GM23248 (cell line): Measurements from ENCODE around the gene CCL17. TPM values are rescaled to one million over a fixed set of nuclear protein-coding genes. Genes with fewer than 3 reads are reported as not detected.

Experiments
- DNase-seq: peaks from one replicate; pipeline ENCODE4 v3.0.0-alpha.2; 2015
- H2AFZ ChIP-seq: fragments of 200-600 bp; sonication (generic); 2 replicates; pipeline ENCODE4 v1.6.1; 2016; ENCODE audit warnings: antibody characterized with exemption
- H3F3A ChIP-seq: fragments of 200-600 bp; sonication (generic); 2 replicates; pipeline ENCODE4 v1.6.1; 2016; ENCODE audit warnings: mild to moderate bottlenecking, antibody characterized with exemption, mixed run types; ENCODE audit not compliant: insufficient read depth
- H3K27ac ChIP-seq: fragments of 200-600 bp; sonication (generic); 2 replicates; pipeline ENCODE4 v1.5.1; 2016; ENCODE audit warnings: mild to moderate bottlenecking
- H3K27me3 ChIP-seq: fragments of 200-600 bp; sonication (generic); replicated peaks from 2 replicates; pipeline ENCODE4 v1.6.1; 2016; ENCODE audit warnings: mild to moderate bottlenecking; ENCODE audit not compliant: insufficient read depth
- H3K36me3 ChIP-seq: fragments of 200-600 bp; sonication (generic); 2 replicates; pipeline ENCODE4 v1.6.1; 2016; ENCODE audit warnings: low read depth, mild to moderate bottlenecking
- H3K4me1 ChIP-seq: fragments of 200-600 bp; sonication (generic); 2 replicates; pipeline ENCODE4 v1.6.1; 2016; ENCODE audit warnings: mild to moderate bottlenecking; ENCODE audit not compliant: insufficient read depth
- H3K4me2 ChIP-seq: fragments of 200-600 bp; sonication (generic); one replicate; pipeline ENCODE4 v1.6.1; 2016; ENCODE audit warnings: mild to moderate bottlenecking; ENCODE audit not compliant: unreplicated experiment
- H3K4me3 ChIP-seq: fragments of 200-600 bp; sonication (generic); 2 replicates; pipeline ENCODE4 v1.5.1; 2016; ENCODE audit warnings: mild to moderate bottlenecking
- H3K79me2 ChIP-seq: fragments of 200-600 bp; sonication (generic); 2 replicates; pipeline ENCODE4 v1.6.1; 2016; ENCODE audit warnings: mild to moderate bottlenecking; ENCODE audit not compliant: insufficient read depth
- H3K9ac ChIP-seq: fragments of 200-600 bp; sonication (generic); 2 replicates; pipeline ENCODE4 v1.6.1; 2016; ENCODE audit warnings: mild to moderate bottlenecking
- H3K9me2 ChIP-seq: fragments of 200-600 bp; sonication (generic); 2 replicates; pipeline ENCODE4 v1.6.1; 2016; ENCODE audit warnings: mixed run types, mild to moderate bottlenecking, moderate library complexity; ENCODE audit not compliant: insufficient read depth
- H3K9me3 ChIP-seq: fragments of 200-600 bp; sonication (generic); one replicate; pipeline ENCODE4 v1.6.1; 2017; ENCODE audit warnings: low read depth
- H4K20me1 ChIP-seq: fragments of 200-600 bp; sonication (generic); 2 replicates; pipeline ENCODE4 v1.6.0; 2016; ENCODE audit not compliant: insufficient read depth
- EZH2 ChIP-seq: fragments of 200-600 bp; sonication (generic); IDR thresholded peaks from 2 replicates; pipeline ENCODE4 v1.6.1; 2018; ENCODE audit warnings: antibody characterized with exemption, mild to moderate bottlenecking; ENCODE audit not compliant: insufficient read depth, poor library complexity, severe bottlenecking
- EZH2phosphoT487 ChIP-seq: fragments of 200-600 bp; sonication (generic); IDR thresholded peaks from 2 replicates; pipeline ENCODE4 v1.6.1; 2018; ENCODE audit warnings: antibody characterized with exemption, moderate library complexity, mild to moderate bottlenecking, low read depth; ENCODE audit not compliant: insufficient read depth
- WGBS, 2 experiments: methylation state at CpG; one replicate each; pipeline ENCODE4 v1.1.6; 2015 to 2017; ENCODE audit warnings: low lambda C conversion rate in 2 of 2, low coverage in 1 of 2; ENCODE audit errors: missing lambda C conversion rate in 2 of 2; 5-methylcytosine and 5-hydroxymethylcytosine counted together
- in situ Hi-C: fragments of 300-500 bp; cut with MboI; formaldehyde crosslinking; loops from 2 replicates; pipeline ENCODE4 v1.15.0; 2020
- polyA plus RNA-seq: library from polyadenylated mRNA; unstranded; fragments of >200 nt; fragmentation: Nextera tagmentation; extraction: Ambion mirVana; gene quantifications from 2 replicates; pipeline ENCODE4 v1.2.1, GENCODE V29; 2016
- total RNA-seq: library from RNA; depleted of rRNA; stranded (reverse); fragments of >200 nt; shearing (Covaris generic); gene quantifications from 2 replicates; pipeline ENCODE4 v1.2.3, GENCODE V29; 2014

Gene CCL17
- total and polyA plus RNA-seq, 2 experiments from 2014 or later = not detected

GRCh38 chr16:57427307-57427706, 22.7 kb downstream of the CCL17 start:
- Histone ChIP-seq H3F3A (peaks cover 5% of the 10 kb centered on the region; the same call in 1 of the 2 replicates), H3K4me3 (no peak overlapping the region), H3K36me3 (peaks cover 23% of the 10 kb centered on the region), H3K27me3 (no peaks in the 10 kb centered on the region), H3K9me3 (no peaks in the 10 kb centered on the region), H4K20me1 (no peaks in the 10 kb centered on the region), H3K9me2 (no peaks in the 10 kb centered on the region), H3K79me2 (no peaks in the 10 kb centered on the region), H3K4me1 (peaks cover 3% of the 10 kb centered on the region; the same call in 1 of the 2 replicates), H3K4me2 (no peak overlapping the region), H3K27ac (no peak overlapping the region), H2AFZ (no peak overlapping the region), H3K9ac (no peak overlapping the region)
- TF ChIP-seq EZH2 (no peak), EZH2phosphoT487 (no peak)
- DNase-seq = no peak
- WGBS, 2 experiments = 72 to 73% methylated on average over 8 of the region's 8 CpGs
- in situ Hi-C loops = no loop called here

- H3K79me2 ChIP-seq = no peaks in the 10 kb centered on the region
- H4K20me1 ChIP-seq = no peaks in the 10 kb centered on the region
- no peaks in the 10 kb centered on the region for H3F3A ChIP-seq
- TF ChIP-seq EZH2phosphoT487 (no peak), EZH2 (no peak)
- H3K27me3 ChIP-seq = no peaks in the 10 kb centered on the region
- H3K9me3 ChIP-seq = no peaks in the 10 kb centered on the region
- H3K36me3 ChIP-seq = peaks cover 27% of the 10 kb centered on the region
- H3K4me1 ChIP-seq = no peaks in the 10 kb centered on the region
- DNase-seq = no peak
- no peak overlapping the region for H3K9ac ChIP-seq
- no peak overlapping the region for H3K27ac ChIP-seq
- in situ Hi-C loops = no loop called here
- no peak overlapping the region for H3K4me3 ChIP-seq
- H3K9me2 ChIP-seq = no peaks in the 10 kb centered on the region
- H3K4me2 ChIP-seq = no peak overlapping the region
- H2AFZ ChIP-seq = no peak overlapping the region
Measured at GRCh38 chr16:57427824-57428223, 23.3 kb downstream of the CCL17 start.

GRCh38 chr16:57430955-57431354, 26.4 kb downstream of the CCL17 start:
- Histone ChIP-seq H3K79me2 (no peaks in the 10 kb centered on the region), H3F3A (no peaks in the 10 kb centered on the region), H3K9me2 (no peaks in the 10 kb centered on the region), H3K9ac (no peak overlapping the region), H2AFZ (no peak overlapping the region), H3K4me3 (no peak overlapping the region), H3K4me2 (no peak overlapping the region), H3K27ac (no peak overlapping the region), H3K4me1 (no peaks in the 10 kb centered on the region), H3K9me3 (no peaks in the 10 kb centered on the region), H3K36me3 (peaks cover 57% of the 10 kb centered on the region), H4K20me1 (no peaks in the 10 kb centered on the region), H3K27me3 (no peaks in the 10 kb centered on the region)
- in situ Hi-C loops = no loop called here
- DNase-seq = no peak
- 73 to 74% methylated on average over 5 of the region's 5 CpGs for WGBS, 2 experiments
- TF ChIP-seq EZH2 (no peak), EZH2phosphoT487 (no peak)

- in situ Hi-C loops = no loop called here
- no peak overlapping the region for H3K27ac ChIP-seq
Measured at GRCh38 chr16:57432505-57432904, 27.9 kb downstream of the CCL17 start.

GRCh38 chr16:57432989-57433388, 28.4 kb downstream of the CCL17 start:
- H2AFZ ChIP-seq = no peak overlapping the region
- TF ChIP-seq EZH2phosphoT487 = no peak
- TF ChIP-seq EZH2 = no peak
- WGBS, 2 experiments = 96 to 97% methylated on average over 3 of the region's 3 CpGs
- no peak overlapping the region for H3K9ac ChIP-seq
- H3K79me2 ChIP-seq = no peaks in the 10 kb centered on the region
- no peaks in the 10 kb centered on the region for H3K9me3 ChIP-seq
- in situ Hi-C loops = no loop called here
- H3K4me2 ChIP-seq = no peak overlapping the region
- no peaks in the 10 kb centered on the region for H4K20me1 ChIP-seq
- H3K36me3 ChIP-seq = peaks cover 71% of the 10 kb centered on the region
- no peak overlapping the region for H3K4me3 ChIP-seq
- no peaks in the 10 kb centered on the region for H3K27me3 ChIP-seq
- no peaks in the 10 kb centered on the region for H3K4me1 ChIP-seq
- no peaks in the 10 kb centered on the region for H3F3A ChIP-seq
- H3K9me2 ChIP-seq = no peaks in the 10 kb centered on the region
- no peak overlapping the region for H3K27ac ChIP-seq
- DNase-seq = no peak

More at GRCh38 chr16:57432505-57432904, 27.9 kb downstream of the CCL17 start:
- Histone ChIP-seq H3K4me3 (no peak overlapping the region), H3K79me2 (no peaks in the 10 kb centered on the region), H3K9me2 (no peaks in the 10 kb centered on the region), H3K36me3 (peaks cover 66% of the 10 kb centered on the region), H3K9me3 (no peaks in the 10 kb centered on the region), H3K27me3 (no peaks in the 10 kb centered on the region), H3K9ac (no peak overlapping the region), H4K20me1 (no peaks in the 10 kb centered on the region), H2AFZ (no peak overlapping the region), H3K4me2 (no peak overlapping the region), H3K4me1 (no peaks in the 10 kb centered on the region), H3F3A (no peaks in the 10 kb centered on the region)
- WGBS, 2 experiments = 94 to 98% methylated on average over 2 of the region's 2 CpGs
- no peak for DNase-seq
- TF ChIP-seq EZH2phosphoT487 = no peak
- no peak for TF ChIP-seq EZH2
